NB4 (cell line): ENCODE measurements around the gene DNAJB13.
A peak's percentile ranks its signal among the peaks of the same experiment; 100 is the strongest.

Source experiments
- DNase-seq: peaks from one replicate; pipeline ENCODE4 v3.0.0; 2010; ENCODE audit warnings: low read depth
- H3K4me3 ChIP-seq: one replicate; pipeline ENCODE4 v1.5.1; 2011; ENCODE audit warnings: mild to moderate bottlenecking, low read depth, low read length, moderate library complexity
- CTCF ChIP-seq: IDR thresholded peaks from one replicate; pipeline ENCODE4 v1.5.1; 2012; ENCODE audit warnings: low read depth, low read length
- MYC ChIP-seq: IDR thresholded peaks from 2 replicates; pipeline ENCODE4 v1.6.1; 2011; ENCODE audit warnings: low read depth, low read length
- POLR2A ChIP-seq: IDR thresholded peaks from 2 replicates; pipeline ENCODE4 v1.6.1; 2011; ENCODE audit warnings: mild to moderate bottlenecking; ENCODE audit not compliant: insufficient read length; ENCODE audit errors: extremely low read depth
- TF ChIP-seq, protein P1 (sequence below): IDR thresholded peaks from 2 replicates; pipeline ENCODE4 v1.6.1; 2011; ENCODE audit warnings: low read depth, low read length

The DNAJB13 gene

DNA sequence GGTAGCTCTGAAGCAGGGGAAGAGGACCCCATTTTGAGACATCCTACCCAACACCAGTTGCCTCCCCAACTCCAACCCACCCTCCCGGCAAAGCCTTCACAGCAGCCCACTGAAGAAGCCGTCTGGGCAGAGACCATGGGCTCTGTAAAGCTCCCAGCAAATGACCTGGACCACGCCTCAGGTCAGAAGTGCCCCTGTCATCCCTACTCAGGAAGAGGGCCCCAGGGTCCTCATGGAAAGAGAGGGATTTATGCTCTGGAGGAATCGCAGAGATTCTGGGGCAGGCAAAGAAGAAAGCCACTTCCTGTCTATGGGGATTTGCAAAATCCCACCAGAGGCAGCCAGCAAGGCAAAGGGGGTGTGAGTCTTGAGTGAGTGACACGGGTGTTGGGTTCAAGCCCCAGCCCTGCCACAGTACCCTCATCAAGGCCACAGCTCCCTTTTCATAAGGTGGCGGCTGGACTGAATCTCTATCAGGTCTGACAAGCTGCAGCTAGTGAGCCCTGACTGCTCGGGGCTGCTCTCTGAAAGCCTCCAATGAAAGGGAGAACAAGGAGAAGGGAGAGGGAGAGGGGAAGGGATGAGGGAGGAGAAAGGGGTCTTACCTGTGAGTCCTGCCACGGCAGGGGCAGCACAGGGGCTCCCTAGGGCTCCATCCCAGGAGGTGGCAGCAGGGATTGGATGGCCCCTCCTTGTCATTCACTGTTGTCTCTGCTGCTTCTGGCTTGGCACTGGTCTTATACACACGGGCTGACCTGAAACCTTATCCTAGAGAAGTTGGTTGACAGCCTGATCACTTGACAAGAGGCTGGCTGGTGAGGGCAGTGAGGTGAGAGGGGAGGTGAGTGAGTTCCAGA lies 57.8 kb downstream of the DNAJB13 start, which contains the start of gene UCP3:
Gene UCP3, minus strand, starts transcription at position 713 of the 857 bp plus-strand sequence. CDS start 2,043 bp downstream, outside the sequence.
- TF ChIP-seq, protein P1, sequence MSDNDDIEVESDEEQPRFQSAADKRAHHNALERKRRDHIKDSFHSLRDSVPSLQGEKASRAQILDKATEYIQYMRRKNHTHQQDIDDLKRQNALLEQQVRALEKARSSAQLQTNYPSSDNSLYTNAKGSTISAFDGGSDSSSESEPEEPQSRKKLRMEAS, result no peak
- DNase-seq, result peak; percentile 19
- H3K4me3 ChIP-seq, result no peak within 1 kb of the TSS

- no peak overlapping the region for H3K4me3 ChIP-seq
- no peak for DNase-seq
- TF ChIP-seq, protein P1, result no peak
- TF ChIP-seq POLR2A (no peak), MYC (no peak), CTCF (no peak)
Measured at GRCh38 chr11:74009230-74009547, 58.4 kb downstream of the DNAJB13 start.

- no peak overlapping the region for H3K4me3 ChIP-seq
- no peak for DNase-seq
- TF ChIP-seq MYC, result no peak
- TF ChIP-seq, protein P1, result no peak
- TF ChIP-seq POLR2A, result no peak
- TF ChIP-seq CTCF, result no peak
Measured at GRCh38 chr11:74009675-74010305, 59.0 kb downstream of the DNAJB13 start.

DNA sequence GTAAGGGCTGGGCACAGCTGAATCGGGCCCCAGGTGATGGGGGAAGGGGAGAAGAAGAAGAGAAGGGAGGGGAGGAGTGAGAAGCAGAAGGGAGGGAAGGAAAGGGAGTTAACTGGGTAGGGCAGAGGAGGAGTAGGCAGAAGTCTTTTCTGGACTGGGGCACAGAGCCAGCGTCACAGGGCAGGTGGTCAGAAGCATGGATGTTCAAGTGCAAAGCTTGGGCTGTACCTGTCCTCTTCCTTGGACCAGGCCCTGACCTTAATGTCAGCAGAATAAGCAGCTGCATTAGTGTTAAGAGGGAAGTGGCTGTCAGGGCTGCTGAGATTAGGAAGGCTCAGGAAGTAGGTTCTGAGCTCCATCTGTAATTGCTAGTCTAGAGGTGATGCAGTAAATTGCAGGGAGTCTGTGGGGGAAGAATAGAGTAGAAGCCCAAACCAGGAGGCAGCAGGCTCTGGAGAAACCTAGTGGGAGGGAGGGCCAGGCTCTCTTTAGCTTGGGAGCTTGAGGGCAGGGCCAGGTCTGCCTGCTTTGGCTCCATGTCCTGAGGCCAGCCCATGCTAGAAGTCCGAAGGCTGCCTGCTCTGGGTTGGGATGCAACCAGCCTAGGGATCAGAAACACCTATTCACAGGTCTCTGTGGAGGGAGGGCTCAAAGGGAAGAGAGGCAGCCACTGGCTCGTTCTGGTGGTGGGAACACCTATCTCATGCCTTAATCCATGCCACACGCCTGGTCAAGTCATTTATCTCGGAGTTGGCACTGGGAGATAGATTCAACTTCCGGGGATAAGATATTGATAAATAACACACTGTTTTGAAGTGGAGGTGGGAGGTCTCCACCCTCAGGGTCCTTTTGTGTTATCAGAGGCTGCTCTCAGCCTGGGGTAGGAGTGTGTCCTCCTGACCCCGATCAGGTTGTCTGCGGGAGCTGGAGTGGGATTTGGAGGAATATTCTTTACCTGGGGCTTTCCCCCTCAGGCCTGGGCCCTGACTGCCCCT lies 59.8 kb downstream of the DNAJB13 start:
- no peak for DNase-seq
- no peak overlapping the region for H3K4me3 ChIP-seq
- TF ChIP-seq, protein P1, result no peak
- no peak for TF ChIP-seq CTCF
- no peak for TF ChIP-seq MYC
- no peak for TF ChIP-seq POLR2A

DNA sequence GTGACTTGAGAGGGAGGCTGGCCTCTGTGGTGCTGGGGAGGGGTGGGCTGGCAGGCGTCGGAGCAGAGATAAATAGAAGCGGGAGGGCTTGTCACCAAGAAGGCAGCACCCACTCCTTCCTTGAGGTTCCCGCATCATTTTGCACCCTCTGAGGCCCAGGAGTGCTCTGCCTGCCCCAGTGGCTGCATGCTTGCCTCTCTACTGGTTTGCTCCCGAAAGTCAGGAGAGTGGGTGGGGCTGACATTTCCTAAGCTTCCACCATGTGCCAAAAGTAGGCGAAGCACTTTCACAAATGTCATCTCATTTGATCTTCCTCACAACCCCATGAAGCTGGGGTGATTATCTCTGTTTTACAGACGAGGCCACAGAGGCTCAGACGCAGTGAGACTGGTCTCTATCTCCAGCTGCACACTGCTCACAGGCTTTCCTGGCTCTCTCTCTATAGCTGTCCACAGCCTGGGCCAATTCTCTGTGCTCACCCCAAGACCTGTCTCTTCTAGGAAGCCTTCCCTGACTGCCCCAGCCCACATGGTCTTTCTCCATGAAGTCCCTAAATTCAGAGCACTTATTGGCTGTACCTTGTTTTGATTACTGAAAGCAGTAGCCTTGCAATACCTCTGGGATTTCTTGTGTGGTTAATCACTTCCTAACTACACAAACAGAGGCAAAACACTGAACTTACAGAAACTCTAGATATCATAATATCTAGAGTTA lies 60.7 kb downstream of the DNAJB13 start:
- DNase-seq, result peak; percentile 65
- no peak overlapping the region for H3K4me3 ChIP-seq
- TF ChIP-seq CTCF (no peak), POLR2A (no peak)
- TF ChIP-seq, protein P1, result no peak
